HG02970 (cell line): ENCODE results near the gene MAGI1.

Experiments
- ATAC-seq: cut with Tn5 transposase; IDR thresholded peaks from one replicate; pipeline ENCODE4 v1.9.1; 2021; ENCODE audit warnings: mild to moderate bottlenecking, moderate library complexity, moderate number of reproducible peaks; ENCODE audit not compliant: unreplicated experiment, low FRiP score

The MAGI1 gene

DNA sequence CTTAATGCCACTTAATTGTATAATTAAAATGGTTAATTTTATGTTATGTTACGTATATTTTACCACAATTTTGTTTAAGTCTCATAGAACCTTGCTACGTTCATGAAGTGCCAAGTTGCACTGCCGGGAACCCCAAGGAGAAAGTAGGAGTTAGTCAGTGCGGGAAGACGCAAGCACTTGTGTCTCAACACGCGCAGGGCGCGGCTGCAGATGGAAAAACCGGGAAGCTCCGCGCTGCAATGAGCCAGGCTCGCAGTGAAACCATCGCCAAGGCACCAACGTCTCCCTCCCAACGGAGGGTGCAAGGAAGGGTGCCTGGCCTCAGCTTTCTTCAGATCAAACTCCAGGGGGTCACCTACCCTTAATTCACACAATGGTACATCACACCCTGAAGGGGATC, 21.6 kb downstream of the MAGI1 start:
- ATAC-seq: no peak

DNA sequence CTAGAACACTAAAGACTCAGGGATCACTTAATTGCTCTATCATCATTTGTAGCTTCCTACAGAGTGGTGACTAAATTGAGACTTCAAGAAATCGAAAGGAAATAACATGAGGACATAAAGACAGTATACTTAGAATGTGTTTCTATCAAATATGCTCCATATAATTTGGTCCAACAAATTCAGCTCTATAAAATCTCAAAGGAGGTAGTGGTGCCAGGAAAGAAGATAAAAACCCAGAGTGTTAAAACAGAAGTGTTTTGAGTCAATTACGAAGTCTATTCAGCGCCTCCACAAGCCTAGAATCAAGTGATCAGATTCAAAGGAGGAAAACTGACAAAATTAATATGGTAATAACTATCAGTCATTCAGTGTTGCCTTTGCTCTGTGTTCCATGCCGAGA, 22.9 kb downstream of the MAGI1 start:
- ATAC-seq: no peak

DNA sequence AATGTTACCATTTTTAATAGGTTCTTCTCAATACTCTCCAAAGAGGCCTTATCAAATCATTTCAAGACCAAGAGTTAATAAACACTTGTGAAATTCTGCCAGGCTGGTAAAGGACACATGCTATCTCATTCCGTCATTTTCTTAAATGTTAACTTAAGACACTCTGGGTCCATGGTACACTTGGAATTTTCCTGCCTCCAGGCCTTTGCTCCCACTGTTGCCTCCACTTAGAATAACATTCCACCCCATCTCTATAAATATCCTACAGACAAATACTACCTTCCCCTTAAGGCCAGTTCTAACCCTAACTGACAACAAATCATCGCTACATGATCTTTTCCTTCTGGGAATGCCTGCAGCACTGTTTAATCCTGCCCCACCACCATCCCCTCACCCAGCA, 24.1 kb downstream of the MAGI1 start:
- no peak for ATAC-seq

DNA sequence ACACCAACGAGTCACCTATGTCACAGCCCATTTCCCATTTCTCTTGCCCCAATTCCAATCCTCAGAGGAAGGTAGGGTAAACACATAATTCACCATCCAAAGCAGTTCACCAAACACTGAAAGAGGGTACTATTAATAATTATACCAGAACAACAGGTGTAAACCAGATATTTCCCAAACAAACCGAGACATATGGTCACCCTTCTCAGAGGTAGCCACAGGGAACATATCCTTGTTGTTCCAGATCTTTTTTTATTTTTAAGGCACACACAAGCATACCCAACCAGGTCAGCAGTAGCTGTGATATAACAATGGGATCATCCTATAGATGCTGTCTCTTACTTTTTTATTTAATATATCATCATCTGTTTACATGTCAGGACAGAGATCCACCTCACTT, 24.7 kb downstream of the MAGI1 start:
- ATAC-seq: no peak

DNA sequence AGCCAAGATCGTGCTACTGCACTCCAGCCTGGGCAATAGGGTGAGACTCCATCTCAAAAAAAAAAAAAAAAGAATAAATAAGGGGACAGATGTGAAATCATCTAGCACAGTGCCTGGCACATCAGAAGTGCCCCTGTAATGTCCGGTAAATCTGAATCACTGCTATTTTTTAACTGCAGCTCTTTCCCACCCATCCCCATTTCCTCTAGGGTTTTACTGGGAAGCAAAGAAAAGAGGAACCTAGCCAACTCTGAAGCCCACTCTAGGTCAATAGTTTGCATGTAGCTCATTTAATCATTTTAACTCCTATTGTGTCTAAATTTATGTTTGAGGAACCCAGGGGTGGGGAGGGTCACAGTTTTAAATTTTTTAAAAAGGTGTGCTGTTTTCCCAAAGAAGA, 26.0 kb downstream of the MAGI1 start:
- no peak for ATAC-seq

DNA sequence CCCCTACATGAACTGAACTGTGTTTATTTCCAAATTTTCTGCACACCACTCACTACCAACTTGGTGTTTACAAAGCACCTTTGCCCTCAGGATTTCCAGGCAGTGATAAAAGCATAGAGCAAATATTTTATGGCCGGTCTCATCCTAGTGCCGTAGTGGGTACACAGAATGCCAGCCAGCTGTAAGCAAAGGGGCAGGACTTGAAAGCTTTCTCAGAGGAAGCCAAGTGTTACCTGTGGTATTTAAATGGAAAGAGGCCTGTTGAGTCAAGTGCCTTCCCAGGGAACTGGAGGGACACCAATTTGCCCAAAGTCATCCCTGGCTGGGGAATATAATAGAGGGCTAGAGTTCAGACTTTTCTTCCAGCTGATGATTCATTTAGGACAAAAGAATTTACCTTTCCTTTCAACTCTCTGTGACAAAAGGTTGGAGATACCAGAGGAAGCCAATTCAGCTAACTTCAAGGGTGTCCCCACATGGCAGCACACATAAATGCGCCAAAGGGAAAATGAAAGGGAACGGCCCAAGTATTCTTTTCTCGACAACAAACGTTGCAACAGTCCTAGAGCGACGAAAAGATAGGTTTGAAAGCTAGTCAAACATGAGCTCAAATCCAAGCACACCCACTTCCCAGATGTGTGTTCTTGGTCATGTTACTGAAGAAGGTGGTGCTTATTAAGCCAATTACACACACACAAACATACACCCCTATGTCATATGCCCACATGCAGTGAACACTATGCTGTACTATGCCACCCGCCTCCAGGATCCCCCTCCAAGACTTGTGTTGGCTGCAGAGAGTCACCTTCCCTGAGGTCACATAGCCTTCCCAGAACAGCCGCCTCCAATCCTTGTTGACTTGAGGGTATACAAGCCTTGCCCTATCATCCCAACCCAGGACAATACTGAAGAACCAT, 27.7 kb downstream of the MAGI1 start:
- no peak for ATAC-seq

DNA sequence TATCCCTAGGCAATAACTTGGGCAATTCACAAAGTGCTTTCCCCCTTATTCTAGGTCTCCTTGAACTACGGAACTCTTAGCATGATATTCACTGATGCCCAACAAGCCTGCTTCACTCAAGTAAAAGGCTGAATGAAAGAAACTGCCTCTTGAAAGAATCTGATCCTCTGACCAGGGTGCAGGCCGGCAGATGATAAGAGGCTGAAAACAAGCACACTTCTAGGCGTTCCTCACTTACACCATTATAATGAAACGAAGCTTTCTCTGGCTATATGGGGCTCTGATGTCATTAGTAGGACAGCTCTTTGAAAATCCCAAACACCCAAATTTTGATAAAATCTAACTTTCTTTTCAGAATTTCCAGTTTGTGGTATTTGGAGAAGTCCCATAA, 28.4 kb downstream of the MAGI1 start:
- no peak for ATAC-seq

DNA sequence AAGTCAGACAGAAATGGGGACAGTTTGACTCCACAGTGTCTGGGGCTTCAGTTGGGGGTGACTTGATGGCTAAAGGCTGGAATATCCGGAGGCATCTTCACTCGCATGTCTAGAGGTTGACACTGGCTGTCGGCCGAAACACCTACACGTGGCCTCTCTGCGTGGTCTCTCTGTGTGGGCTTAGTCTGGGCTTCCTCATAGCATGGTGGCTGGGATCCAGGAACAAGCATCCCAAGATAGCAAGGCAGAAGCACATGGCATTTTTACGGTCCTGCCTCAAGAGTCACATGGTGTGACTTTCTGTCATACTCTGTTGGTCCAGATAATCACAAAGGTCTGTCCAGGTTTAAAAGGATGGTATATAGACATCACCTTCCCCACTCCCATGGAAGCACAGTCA, 34.5 kb downstream of the MAGI1 start:
- ATAC-seq: no peak

DNA sequence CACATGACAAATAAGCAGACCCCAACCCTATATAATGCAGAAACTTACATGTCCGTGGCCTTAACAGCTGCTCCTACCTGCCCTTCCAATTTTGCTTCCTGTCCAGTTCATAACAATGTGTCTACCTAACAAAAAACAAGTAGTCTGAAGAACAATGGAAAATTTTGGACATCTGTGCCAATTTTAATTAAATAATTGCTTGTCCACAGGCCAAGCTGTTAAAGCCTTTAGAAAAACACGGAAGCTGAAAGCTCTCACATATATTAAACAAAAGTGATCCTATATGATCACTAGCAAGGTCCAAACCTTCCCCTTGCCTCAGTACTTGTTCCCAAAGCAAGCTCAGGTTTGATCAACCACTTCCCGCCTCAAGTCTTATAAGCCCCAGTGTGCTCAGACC, 37.1 kb downstream of the MAGI1 start:
- no peak for ATAC-seq

DNA sequence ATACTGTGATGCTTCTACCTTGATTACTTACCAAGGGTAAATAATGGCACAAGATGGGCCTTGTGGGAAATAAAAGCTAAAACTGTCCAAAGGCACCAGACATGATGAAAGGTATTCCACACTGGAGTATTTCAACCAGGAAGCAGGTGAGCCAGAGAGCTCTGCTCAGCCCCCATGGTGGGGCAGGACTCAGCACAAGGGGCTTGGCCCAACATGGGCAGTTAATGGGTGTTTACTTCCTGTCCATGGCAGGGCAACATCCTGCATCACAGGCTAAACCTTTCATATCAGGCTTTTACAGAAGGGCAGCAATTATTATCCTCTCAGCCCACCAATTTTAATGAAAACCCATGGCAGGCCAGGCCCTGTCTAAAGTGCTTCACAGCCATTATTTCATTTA, 38.2 kb downstream of the MAGI1 start:
- ATAC-seq: no peak

DNA sequence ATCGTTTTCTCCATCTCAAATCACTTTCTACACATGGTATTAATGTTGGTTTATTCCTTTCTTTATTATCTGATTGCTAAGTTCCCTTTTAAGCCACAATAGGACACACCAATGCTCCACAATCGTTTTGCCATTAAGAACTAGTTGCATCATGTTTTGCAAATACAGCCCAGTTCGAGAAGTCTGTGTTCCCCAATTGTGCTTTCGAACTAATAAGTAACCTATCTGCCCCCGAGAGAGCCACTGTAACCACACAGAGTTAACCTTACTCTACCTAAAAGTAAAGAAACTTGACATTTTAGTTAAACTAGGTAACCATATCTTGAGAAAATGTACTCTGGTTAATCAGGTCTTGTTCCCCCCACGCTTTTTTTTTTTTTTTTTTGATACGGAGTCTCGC, 39.1 kb downstream of the MAGI1 start:
- ATAC-seq: no peak

DNA sequence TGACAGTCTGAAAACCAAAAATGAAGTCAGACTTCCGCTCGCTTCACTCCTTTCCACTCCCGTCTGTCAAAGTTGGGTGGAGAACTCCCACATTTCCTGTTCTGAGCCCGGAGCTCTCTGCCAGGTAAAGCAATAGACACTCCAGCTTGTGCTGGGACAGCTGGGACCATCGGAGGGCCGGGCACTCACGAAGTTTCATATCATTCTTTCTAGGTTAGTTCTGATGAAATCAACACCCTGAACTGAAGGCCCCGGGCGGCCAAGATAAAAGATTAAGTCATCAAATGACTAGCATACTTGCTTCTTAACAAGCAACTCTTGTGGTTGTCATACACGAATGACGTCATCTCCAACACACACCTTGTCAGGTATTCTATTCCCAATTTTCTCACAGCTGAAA, 42.1 kb downstream of the MAGI1 start:
- ATAC-seq: no peak

DNA sequence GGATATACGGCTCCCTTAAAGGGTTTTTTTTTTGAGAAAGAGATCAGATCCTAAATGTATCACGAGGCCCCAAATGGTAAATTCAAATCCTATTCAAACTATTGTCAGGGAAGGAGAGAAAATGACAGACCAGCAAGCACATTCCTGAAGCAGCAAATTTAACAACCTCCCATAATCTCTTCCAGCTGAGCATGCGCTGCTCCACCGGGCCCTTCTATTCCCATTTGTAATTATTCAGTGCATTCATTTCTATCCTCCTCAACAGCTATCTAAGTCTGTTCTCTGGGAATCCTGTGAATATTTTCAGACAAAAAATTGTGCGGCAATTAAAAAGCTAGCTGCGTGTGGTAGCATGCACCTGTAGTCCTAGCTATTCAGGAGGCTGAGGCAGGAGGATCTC, 43.2 kb downstream of the MAGI1 start:
- no peak for ATAC-seq

DNA sequence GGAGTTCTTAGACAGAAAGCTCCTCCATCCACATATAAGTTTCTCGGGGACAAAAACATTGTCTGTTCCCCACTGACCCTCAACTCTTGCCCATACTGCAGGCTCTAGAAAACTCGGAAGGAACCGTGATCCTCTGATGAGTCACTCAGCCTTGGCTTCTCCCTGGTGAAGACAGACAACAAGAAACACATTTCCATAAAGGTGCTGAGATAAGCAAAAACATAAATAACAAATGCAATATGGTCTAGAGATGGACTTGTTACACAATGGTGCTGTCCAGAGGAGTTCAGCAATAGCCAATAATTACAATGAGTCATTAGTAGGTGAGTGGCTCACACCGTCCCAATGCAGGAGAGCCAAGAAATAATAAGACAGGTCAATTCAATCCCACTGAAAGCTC, 43.7 kb downstream of the MAGI1 start:
- ATAC-seq: no peak

DNA sequence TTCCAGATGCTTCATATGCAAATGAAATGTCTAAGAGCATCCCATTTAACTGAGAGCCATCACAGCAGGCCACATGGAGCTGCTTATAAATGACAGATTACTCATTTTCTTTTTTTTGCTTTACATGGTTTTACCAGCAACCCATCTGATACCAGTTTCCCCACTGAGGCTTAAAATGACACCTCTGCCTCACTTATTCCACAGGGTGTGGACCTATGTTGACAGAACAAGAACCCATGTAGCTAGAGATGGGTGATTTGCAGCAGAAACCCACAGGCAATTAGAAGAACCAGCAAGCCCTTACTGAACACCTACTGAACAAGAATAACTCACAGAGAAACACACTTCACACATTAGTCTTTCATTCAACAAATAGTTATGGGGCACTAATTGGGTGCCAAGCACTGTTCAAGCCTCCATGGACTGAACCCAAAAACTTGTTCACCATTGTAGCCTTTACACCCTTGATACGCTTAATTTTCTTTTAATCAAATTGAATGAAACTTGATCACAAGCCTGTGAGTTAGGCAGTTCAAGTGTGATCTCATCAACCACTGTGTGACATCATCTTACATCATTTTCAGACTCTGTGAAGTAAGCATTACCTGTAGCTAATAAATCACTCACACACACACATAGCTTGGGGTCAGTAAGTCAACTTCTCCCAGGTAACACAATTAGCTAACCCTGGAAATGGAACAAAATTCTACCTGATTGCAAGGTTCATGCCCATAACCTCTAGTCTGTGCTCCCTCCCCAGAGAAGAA, 45.4 kb downstream of the MAGI1 start:
- ATAC-seq: no peak

DNA sequence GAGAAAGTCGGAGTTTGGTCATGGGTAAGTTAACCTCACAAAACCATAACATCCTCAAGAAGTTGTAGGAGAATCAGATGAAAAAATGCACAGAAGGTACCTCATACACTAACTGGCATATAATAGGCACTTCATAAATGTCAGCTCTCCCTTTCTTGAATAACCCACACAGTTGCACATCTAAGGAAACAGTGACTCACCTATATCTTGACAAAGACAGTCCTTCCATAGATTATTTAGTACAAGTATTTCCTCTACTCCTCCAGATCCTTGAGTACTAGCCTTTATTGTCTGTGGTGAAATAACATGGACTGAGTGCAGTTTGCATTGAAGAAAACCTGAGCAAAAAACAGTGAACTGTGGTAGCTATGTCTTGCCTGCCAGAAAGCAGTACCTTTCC, 46.6 kb downstream of the MAGI1 start:
- ATAC-seq: no peak

DNA sequence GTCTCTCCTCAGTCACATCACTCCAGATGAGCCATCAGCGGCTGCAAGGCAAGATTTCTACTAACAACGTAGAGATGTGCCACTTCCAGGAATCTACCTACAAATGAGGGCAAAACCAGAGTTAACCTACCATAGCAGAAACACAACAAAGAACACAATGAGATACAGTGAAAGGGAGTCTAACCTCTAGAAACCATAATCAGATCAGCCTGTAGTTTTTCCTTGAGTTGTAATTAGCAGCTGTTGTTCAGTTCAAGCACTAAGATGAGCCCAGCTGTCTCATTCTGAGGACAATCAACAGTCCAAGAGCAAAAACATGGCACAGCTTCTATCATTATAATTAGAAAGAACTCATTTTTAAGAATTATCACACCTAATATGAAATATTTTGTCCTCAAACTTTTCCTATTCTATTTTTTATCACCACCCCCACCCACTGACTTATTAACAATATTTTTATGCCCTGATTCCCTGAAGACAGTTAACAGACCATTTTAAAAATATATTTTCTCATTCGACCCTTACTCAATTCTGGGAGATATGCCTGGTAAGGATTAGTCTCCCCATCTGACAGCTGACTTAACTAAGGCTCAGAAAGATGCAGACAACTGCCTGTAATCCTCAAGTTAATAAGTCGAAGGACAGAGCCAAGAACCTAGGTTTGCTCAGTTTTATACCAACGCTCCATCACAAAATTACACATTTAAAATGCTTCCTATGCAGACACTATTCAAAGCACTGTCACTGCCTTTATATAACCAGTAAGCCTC, 50.1 kb downstream of the MAGI1 start:
- no peak for ATAC-seq

DNA sequence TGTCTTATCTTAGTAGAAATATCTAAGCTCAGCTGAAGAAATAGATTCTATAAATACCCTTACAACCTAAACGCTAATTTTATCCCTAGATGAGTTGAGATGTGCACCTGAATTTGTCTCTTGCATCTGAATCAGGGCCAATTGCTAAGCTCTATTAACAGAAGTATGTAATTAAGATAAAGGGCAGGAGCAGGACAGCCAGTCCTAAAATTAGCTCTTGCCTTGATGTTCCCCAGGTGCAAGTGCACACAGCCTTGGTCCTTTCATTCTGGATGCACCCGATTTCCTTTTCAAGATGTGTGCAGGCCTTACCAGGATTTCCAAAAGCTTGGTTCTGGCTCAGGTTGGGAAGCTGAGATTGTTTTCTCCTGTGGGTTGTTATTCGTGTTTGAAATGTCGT, 52.4 kb downstream of the MAGI1 start:
- no peak for ATAC-seq

DNA sequence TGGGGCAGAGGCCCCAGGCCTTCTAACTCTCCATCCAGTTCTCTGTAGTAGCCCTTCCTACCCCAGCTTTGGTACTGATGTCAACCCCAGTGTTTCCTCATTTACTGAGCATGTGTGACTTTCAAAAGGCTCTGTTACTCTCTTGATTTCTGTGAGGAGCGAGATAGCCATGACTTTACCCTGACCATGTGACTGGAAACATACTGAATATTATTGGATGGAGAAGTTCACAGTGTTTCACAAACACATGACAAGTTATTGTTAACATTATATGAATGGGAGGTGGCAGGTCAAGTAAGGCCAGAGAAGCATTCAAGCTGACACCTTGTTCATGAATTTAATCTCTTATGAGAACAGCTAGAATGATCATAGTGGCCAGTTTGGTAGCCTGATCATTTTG, 53.7 kb downstream of the MAGI1 start:
- ATAC-seq: no peak

DNA sequence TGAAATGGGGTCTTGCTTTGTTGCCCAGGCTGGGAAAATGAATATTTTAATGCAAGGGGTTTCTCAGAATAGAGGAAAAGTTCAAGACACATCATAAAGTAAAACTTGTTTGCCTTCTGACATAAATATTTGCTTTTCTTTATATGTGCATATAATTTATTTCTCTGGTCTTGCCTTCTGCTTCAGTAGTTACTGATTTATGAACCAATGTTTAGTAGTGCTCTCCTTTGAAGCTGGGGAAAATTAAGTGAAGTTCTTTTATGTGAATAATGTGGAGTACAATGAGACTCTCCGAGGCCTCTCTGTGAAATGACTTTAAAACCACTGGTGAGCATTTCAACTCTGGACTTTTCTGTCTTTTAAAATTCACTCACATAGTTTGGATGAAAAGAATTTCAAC, 55.6 kb downstream of the MAGI1 start:
- ATAC-seq: no peak

DNA sequence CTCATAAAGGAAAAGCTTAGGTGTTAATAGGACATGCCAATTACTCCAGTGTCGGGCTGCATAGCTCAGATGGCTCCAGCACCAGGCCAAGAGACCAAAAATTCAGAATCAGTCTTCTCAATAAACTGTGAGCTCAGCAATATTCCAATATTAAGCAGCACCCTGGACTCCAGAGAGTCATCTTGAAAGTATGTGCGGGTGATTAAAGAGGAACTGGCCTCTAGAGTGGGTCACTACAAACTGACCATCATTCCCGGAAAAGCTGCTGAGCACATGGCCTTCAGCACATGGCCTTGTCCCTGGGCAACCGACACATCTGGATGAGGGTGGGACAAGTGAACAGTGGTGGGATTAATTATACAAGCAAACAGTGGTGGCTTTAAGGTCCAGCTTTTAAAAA, 59.0 kb downstream of the MAGI1 start:
- no peak for ATAC-seq
